ENCODE results near the gene TAF12. TPM values are rescaled to one million over a fixed set of nuclear protein-coding genes. Genes with fewer than 3 reads are reported as not detected.
"Not testable (repeated sequence)": the region's sequence is repeated elsewhere in the genome, so short reads cannot be mapped to it uniquely, and the experiment has no call there.

The TAF12 gene, protein sequence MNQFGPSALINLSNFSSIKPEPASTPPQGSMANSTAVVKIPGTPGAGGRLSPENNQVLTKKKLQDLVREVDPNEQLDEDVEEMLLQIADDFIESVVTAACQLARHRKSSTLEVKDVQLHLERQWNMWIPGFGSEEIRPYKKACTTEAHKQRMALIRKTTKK
- 47.9 and 58.5 TPM in 2 replicates for total RNA-seq (2014; rRNA removed; shearing (Covaris generic))

DNA sequence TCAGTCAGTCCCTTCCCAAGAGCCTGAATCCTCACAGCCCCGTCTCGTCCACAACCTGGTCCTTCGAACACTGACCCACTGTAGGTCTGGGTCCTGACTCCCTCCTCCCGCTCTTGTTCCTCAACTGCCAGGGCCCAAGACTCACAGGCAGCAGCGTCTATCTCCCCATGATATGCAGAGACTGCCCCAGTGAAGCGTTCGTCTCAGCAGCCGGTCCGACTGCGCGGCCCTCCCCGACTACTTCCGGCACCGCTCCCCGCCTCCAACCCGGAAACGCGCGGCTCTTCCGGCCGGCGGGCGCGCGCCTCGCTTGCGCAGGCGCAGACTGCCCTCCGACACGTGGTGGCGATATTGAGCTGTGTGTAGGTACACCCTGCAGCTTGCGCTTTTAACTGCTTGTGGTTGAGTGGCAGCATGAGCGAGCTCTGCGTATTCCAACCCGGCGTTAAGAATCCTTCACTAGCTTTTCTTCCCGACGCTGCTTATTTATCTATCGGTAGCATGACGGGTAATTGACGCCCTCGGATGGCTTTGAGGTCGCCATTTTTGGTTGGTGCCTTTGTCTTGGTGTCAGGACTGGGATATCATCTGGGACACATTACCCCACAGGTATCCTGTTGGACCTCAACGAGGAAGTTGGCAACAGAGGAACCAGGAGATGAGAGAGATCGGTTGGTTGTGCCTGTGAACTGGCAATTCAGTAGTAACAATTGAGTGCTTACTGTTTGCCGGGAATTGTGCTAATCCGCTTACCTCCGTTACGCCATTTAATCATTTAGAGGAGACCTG lies at the start of gene TAF12:
TAF12 (minus strand) TSS at position 221 of the 789 bp plus-strand sequence. CDS start 20,986 bp downstream, outside the sequence.
- peak; percentile 95 for DNase-seq (ENCODE audit: low read depth)

DNA sequence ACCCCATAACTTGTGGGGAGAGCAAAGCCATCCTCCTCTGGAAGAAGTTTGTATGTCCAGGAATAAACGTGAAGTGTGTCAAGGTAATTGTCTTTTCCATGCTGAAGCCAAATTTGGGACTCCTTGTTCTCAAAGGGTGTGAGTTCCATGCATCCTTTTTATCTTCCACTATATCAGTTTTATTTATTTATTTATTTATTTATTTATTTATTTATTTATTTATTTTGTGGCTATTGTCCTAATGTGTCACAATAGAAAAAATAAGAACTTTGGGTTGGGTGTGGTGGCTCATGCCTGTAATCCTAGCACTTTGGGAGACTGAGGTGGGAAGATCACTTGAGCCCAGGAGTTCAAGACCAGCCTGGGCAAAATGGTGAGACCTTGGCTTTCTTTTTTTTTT lies 48.8 kb upstream of the TAF12 start:
- not testable (repeated sequence) for DNase-seq (ENCODE audit: low read depth)

GRCh38 chr1:28684937-28685336 lies 42.1 kb upstream of the TAF12 start:
- no peak for DNase-seq (ENCODE audit: low read depth)

DNA sequence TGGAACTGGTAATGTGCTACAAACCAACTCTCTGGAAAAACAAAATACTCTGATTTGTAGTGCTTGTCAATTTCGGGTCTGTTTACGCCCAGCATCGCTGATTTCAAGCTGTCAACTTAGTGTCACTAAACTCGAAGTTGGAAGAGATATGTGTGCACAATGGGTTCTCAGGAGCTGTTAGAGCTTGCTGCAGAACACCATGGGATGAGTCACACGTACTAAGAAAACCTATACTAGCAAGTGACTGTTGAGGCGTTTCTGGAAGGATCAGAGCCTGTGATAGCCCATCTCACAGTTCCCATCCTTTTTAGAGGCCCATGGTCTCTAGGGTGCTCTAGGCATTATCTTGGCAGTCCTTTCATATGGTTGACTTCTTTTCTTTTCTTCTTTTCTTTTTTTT lies 40.0 kb upstream of the TAF12 start:
- no peak for DNase-seq (ENCODE audit: low read depth)

- DNase-seq (ENCODE audit: low read depth): no peak
These were observed 37.3 kb upstream of the TAF12 start for GRCh38 chr1:28680151-28680550.

GRCh38 chr1:28675924-28676257 lies 33.0 kb upstream of the TAF12 start:
- no peak for DNase-seq (ENCODE audit: low read depth)

DNA sequence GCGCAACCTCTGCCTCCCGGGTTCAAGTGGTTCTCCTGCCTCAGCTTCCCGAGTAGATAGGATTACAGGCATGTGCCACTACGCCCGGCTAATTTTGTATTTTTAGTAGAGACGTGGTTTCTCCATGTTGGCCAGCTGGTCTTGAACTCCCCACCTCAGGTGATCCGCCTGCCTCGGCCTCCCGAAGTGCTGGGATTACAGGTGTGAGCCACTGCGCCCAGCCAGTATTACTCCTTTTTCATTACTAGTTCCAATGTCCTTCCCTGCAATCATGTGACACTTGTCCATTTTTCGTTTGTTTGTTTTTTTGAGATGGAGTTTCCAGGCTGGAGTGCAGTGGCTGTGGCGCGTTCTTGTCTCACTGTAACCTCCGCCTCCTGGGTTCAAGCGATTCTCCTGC lies 30.1 kb upstream of the TAF12 start:
- DNase-seq (ENCODE audit: low read depth): not testable (repeated sequence)

DNA sequence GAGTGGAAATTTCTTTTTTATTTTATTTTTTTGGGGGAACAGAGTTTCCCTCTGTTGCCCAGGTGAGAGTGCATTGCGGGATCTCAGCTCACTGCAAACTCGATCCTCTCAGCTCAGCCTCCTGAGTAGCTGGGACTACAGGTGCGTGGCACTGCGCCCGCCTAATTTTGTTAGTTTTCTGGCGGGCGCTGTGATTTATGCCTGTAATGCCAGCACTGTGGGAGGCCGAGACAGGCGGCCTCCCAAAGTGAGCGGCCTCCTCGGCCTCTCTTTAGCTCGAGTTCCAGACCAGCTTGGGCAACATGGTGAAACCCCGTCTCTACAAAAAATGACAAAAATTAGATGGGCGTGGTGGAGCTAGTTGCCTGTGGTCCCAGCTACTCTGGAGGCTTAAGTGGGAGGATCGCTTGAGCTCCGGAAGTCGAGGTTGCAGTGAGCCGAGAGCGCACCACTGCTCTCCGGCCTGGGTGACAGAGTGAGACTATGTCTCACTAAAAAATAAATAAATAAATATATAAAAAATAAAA lies 28.4 kb upstream of the TAF12 start:
- no peak for DNase-seq (ENCODE audit: low read depth)

DNA sequence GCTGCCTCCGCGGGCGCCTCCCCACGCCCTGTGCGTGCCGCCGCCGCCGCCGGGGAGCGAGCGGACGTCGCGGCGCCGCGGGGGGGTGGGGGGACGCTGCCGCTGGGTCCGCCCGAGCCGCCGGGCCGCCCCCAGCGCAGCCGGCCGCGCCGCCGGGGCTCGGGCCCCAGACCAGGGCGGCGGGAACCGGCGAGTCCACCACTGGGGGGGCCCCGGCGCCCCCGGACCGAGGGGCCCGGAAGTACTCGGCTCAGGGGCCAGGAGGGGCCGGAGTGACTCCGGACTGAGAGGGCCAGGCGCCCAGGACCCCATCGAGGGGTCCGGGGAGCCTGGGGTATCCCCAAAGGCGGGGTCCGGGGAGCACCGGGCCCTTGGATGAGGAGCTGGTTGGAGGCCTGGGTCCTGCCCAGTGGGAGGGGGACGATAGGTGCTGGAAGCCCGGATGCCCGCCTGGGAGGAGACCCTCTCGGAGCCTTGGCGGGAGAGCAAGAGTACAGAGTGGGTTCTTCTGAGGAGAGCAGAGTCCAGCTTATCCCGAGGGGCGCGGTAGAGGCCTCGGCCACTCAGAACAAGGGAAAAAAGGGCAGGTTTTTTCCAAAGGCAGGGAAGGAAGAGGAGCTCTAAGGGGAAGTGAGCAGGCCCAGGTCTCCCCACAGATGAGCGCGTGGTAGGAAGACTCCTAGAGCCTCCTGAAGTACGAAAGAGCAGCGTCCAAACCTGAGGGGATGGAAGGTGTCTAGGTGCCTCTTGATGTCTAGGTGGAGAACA lies 26.3 kb upstream of the TAF12 start:
- DNase-seq (ENCODE audit: low read depth): peak; percentile 75

- peak; percentile 87 for DNase-seq (ENCODE audit: low read depth)
These were observed 25.5 kb upstream of the TAF12 start, which contains the start of gene GMEB1 for GRCh38 chr1:28668191-28668955. Gene GMEB1 (plus strand): TSS chr1:28668784. CDS start chr1:28683613, 14,829 bp downstream.

DNA sequence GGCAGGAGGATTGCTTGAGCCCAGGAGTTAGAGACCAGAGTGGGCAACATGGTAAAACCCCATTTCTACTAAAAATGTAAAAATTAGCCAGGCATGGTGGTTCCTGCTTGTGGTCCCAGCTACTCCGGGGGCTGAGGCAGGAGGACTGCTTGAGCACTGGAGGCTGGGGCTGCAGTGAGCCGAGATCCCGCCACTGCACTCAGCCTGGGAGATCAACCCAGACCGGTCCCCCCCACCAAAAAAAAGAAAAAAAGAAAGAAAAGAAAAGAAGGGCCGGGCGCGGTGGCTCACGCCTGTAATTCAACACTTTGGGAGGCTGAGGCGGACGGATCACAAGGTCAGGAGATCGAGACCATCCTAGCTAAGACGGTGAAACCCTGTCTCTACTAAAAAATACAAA lies 23.9 kb upstream of the TAF12 start:
- no peak for DNase-seq (ENCODE audit: low read depth)

- DNase-seq (ENCODE audit: low read depth): no peak
These were observed 21.1 kb upstream of the TAF12 start for GRCh38 chr1:28663871-28664470.

DNA sequence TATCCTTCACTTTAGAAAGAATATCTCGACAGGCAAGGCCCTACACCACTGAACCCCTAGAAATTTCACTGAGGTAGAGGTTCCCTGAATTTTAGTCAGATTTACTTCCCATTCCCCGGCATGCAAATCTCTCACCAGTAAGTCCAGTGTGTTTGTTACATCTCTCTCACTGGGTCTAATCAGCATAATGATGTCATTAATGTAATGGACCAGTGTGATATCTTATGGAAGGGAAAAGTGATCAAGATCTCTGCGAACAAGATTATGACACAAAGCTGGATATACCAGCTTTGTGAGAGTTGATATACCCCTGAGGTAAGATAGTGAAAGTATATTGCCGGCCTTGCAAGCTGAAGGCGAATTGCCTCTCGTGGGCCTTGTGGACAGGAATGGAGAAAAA lies 13.5 kb upstream of the TAF12 start:
- DNase-seq (ENCODE audit: low read depth): no peak

DNA sequence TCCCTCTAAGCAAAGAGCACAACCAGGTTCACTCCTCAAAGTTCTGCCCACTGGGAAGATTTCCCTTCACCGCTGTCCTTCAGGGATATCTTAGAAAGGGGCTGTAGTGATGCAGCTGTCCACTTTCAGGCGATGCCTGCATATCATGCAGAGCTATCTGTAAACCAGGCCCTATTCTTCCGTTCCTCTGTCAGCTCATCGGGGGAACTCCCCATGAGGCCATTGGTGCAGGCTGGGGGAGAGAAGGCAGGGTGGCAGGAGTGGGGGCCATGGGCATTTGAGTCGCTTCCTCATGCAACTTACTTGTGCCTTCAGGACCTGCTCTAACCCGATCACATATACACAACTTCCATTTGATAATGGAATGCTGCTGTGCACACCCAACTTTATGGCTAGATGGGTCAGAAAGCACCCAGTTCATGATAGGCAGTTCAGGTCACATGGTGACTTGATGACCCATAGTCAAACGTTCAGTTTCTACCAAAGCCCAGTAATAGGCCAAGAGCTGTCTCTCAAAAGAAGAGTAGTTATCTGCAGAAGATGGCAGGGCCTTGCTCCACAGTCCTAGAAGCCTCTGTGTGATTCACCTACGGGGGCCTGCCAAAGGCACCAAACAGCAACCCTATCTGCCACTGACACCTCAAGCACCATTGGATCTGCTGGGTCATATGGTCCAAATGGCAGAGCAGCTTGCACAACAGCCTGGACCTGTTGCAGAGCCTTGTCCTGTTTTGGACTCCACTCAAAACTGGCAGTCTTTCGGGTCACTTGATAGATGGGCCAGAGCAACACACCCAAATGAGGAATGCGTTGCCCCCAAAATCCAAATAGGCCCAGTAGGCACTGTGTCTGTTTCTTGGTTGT lies 12.8 kb upstream of the TAF12 start:
- DNase-seq (ENCODE audit: low read depth): not testable (repeated sequence)

- DNase-seq (ENCODE audit: low read depth): peak; percentile 58
These were observed 11.0 kb upstream of the TAF12 start for GRCh38 chr1:28653870-28654269.

- not testable (repeated sequence) for DNase-seq (ENCODE audit: low read depth)
These were observed 10.2 kb upstream of the TAF12 start for GRCh38 chr1:28653063-28653462.

DNA sequence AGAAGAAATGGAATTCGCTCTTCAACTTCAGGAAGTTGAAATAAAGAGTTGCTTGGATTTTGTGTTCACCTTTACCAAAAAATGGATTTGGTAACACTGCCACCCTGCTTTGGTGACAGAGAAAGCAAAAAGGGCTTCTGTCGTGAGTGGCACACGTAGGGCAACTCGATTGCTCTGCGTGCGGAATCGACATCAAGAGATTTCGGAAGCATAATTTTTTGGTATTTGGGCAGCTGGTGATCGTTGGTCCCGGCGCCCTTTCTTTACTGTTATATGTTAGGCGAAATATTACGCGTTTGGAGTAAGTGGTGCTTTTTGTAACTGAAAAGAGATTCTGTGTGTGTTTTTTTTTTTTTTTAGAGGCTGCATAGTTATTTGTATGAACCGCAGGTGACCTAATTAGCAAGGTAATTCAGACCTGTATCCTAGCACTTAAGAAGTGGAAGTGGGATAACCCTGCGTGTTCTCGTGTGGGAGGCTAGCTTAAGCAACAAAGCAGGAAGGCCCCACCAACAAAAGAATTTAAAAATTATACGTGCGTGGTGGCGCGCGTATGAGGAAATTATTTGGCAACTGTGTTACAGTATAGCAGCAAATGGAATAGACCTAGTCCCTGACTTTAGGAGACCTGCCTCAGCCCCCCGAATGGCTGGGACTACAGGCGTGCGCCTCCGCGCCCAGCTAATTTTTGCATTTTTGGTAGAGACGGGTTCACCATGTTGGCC lies 5.8 kb upstream of the TAF12 start, which contains the start of gene RNU11:
RNU11 (plus strand) TSS at position 127 of the 725 bp plus-strand sequence.
- DNase-seq (ENCODE audit: low read depth): peak; percentile 100

DNA sequence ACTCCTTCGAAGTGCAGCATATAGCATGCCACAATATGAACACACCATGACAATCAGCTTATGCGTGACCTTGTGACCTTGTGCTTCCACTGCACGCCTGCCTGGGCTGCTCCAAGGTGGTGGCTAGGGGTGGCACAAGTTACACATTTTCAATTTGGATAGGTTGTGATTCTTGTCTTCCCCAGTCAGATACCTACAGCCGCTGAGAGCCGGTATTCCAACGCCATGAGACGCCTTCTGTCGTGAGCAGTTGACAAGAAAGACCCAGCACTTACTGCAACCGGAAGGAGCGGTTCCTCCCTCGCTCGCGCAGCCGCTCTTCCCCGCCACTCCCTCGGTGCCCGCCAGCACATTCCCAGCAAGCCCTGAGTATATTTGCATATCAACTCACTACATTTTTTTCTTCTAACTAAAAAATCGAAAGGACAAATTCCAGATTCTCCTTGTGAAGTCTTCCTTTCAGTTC lies 5.2 kb upstream of the TAF12 start:
- peak; percentile 94 for DNase-seq (ENCODE audit: low read depth)

DNA sequence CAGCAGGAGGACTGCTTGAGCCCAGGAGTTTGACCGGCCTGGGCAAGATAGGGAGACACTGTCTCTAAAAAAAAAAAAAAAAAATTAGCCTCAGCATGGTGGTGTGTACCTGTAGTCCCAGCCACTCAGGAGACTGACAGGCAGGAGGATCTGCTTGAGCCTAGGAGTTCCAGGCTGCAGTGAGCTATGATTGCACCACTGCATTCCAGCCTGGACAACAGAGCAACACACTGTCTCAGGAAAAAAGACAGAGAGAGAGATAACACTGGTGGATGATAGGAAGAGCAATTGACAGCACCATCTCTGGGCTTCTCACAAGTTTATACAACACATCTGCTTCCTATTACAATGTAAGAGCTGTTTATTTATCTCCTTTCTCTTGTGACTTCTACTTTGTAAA lies 3.2 kb upstream of the TAF12 start:
- no peak for DNase-seq (ENCODE audit: low read depth)

Data from RPMI7951 (cell line).